Gastrocnemius medialis (tissue), 4 donors: Measurements from ENCODE around the gene APBA1.

Experiments
- CTCF ChIP-seq, 5 experiments: fragments of 450-650 bp in 3 of 5; fragments of 200-600 bp in 2 of 5; sonication (generic) in 2 of 5; IDR thresholded peaks in 4 of 5; conservative IDR thresholded peaks in 1 of 5; 1 replicate in 4 of 5; 2 replicates in 1 of 5; pipeline ENCODE4 v1.5.1; 2016 to 2019; ENCODE audit warnings: antibody characterized with exemption in 5 of 5, mild to moderate bottlenecking in 3 of 5, moderate library complexity in 3 of 5
- POLR2A ChIP-seq, 2 donors: fragments of 450-650 bp; IDR thresholded peaks; one replicate each; pipeline ENCODE4 v1.6.1; 2017; ENCODE audit warnings: antibody characterized with exemption in 2 of 2, mild to moderate bottlenecking in 2 of 2, moderate library complexity in 2 of 2

DNA sequence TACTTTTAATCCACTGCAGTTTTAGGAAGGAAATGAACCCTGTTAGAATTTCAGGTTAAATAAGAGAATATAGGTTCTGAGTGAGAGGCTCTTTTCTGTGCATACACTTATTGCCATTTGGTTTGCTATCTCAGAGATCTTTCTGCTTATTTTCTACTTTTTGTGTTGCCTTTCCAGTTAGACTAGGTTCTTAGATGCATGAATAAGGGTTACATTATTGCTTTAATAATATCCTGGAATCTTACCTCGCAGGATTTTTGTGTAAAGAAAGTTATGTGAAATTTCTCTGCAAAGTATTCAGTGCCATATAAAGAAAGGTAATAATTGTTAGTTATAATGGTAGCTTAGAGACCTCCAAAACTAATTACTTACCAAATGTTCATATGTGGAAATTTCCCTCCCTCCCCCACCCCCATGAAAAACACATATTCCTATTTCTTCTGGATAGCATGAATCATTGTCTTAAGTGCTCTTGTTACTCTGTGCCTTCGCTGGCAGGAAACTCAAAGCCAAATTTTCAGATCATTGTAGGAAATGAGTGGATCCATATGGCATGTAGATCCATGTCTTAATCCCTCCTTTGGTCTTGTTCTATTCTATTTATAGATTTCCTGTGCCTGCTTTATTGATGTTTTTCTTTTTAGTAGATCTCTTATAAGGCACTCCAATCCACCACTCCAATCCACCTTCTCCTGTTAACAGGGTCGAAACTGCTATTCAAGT lies 2.7 kb upstream of the APBA1 start:
- no peak for TF ChIP-seq CTCF (IDR thresholded peaks at IDR 0.05 in 4 of 5, conservative IDR thresholded peaks at IDR 0.05 in 1 of 5)
- TF ChIP-seq POLR2A (IDR thresholded peaks at IDR 0.05), result no peak
